ENCODE data around the gene PPM1E.

GRCh38 chr17:58969612-58970011 is 214.0 kb downstream of the PPM1E start:
- TF ChIP-seq EGR1 (IDR thresholded peaks at IDR 0.05; ENCODE audit: borderline replicate concordance, low read depth, low read length) (no peak), BCL11A (IDR thresholded peaks at IDR 0.05; ENCODE audit: low read depth in 2 of 2, low read length in 2 of 2) (no peak), POLR2A (IDR thresholded peaks at IDR 0.05; ENCODE audit: control extremely low read depth in 1 of 2, low read depth in 2 of 2, low read length in 2 of 2) (no peak), RAD21 (IDR thresholded peaks at IDR 0.05 in 1 of 2, conservative IDR thresholded peaks at IDR 0.05 in 1 of 2; ENCODE audit: low read depth in 2 of 2, low read length in 2 of 2) (no peak), MAFK (IDR thresholded peaks at IDR 0.05; ENCODE audit: low read depth, low read length) (no peak), TEAD4 (IDR thresholded peaks at IDR 0.05; ENCODE audit: low read depth, low read length) (no peak)

Measured in H1 (cell line).